SW 1271 (cell line): ENCODE results near the gene PTPRM.

Experiments
- DNase-seq, 2 experiments: peaks; one replicate each; lab custom pipeline; 2025; lab: John Stamatoyannopoulos, UW

The PTPRM gene

DNA sequence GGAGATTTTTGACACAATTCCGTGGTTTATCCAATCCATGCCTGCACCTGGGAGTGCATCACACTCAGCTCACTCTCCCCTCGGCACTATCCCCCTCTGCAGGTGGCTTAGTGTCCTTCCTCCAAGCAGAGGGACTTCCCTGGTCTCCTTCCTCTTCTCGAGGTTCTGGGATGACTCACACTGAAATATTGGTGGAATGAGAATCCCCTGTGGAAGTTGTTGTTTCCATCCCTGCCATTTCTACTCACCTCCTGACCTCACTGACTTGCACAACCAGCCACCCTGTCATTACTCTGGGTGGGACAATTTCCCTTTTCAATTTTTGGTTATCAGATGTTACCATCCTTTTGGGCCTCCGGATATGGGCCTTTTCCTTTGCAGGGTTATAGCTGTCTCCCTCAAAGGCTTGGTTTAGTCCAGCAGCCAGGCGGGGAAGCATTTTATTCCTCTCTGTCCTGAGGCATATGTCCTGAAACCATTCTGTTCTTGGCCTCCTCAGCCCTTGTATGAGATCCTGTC lies 59.9 kb downstream of the PTPRM start:
- peak; percentile 26 to 57 for DNase-seq

DNA sequence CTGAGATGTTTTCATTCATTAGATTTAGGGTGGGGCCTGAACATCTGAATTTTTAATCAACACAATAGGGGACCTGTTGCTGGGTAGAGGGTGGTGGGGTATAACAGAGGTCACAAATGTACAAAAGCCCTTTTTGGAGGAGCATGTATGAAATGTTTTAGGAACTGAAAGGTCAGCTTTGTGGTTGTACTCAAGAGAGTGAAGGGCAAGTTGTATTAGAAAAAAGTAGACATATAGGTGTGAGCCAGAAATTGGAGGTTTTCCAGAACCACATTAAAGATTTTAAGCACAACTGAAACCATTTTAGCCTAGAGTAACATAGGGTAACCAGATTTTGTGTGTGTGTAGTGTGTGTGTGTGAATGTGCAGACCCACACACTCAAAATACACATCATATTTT lies 62.3 kb downstream of the PTPRM start:
- DNase-seq: no peak

DNA sequence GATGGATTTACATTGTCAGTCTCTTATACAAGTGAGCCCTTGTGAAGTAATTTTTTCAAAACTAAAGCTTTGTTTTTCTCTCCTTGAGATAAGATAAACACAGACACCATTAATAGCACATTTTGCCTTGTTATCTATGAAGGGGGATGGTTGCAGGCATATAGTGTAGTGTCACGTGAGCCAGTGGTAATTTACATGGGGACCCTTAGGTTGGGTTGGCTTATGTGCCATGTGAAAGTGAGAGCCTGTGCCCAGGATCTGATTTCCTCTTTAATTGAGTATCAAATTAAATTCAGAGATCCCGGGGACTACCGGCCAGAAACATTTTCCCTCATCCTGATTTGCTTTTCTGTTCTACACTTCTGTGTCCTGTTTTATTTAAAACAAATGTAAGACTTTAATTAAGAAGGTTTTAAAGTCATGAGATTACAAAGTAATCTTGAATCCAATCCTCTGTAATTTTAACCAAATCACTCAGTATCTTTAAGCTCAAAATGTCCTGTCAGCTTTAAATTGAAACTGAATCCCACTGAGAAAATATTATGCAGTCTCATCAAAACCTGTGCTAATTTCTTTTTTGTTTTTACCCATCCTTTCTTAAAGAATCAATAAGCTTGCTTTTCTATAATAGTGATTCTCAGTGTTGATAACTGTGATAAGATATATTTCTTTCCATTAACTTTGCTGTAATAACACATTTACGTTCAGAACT lies 63.8 kb downstream of the PTPRM start:
- no peak for DNase-seq

DNA sequence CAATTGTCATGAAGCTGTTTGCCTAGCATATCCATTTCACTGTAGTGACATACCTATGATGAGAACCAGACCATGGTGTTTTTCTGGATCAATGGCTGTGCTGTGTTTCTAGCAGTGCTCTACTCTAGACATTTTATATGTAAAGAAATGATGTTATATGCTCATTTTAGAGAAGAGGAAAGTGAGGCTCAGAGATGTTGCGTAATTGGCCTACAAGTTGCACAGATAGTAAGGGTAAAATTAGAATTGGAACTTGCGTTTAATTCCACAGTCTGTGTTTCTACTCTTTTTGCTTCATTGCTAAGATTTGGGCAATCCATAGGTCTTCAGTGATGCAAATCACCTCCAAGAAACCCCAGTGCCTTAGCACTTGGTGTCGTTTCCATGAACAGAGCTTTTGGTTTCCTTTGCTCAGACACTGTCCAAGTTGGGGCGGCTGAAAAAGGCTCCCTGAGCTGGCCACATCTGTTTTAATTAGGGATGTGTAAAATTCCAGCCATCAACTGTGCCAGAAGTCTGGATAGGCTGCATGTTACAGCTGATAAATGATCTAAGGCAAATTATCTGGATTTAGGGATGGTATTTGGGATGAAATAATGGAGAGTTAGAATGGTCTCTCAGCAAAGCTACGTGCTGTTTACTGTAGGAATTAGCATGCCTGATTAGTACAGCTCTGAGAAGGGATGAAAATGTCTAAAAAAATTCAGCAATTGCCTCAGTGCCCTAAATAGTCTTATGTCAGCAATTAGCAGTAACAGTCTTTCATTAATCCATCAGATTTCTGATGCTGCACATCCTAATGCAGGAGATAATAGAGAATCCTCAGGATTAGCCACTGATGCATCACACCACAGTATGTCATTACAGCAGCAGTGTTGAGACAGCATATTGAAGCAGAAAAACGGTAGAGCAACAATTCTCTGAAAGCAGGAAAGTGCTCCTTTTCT lies 65.3 kb downstream of the PTPRM start:
- DNase-seq: no peak

DNA sequence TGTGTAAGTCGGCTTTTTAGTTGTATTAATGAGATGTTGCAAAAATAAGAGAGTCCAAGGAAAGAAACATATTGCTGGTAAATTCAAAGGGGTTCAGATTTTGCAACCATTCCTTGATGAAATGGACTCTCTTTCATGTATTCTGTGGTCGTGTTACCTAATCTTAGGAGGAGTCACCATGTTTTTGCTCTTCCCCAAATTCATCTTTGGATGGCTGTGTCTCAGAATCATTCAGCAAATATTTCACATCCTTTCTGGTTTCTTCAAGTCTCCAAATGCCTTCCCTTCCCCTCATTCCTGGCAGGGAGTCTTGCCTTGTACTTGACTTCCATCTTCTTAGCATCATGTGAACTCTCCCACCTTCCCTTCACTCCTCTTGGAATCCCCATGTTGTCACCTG lies 66.1 kb downstream of the PTPRM start:
- no peak for DNase-seq

DNA sequence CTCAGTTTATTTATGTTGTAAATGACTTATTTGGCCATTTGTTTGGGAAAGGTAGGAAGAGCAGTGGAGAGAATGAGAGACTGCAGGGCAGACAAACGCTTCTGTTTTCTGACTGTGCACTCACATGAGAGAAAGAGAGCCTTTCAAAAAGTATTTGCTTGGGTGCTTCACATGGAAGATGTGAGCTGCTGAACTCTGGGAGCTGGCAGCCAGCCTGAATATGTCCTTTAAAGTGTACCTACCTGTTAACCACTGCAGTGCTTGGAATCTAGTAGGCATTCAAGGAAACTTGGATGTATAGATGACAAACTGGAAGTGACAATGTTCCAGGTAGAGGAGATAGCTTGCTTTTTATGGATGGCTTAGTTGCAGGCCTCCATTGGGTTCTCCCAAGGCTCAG lies 68.8 kb downstream of the PTPRM start:
- DNase-seq: no peak

DNA sequence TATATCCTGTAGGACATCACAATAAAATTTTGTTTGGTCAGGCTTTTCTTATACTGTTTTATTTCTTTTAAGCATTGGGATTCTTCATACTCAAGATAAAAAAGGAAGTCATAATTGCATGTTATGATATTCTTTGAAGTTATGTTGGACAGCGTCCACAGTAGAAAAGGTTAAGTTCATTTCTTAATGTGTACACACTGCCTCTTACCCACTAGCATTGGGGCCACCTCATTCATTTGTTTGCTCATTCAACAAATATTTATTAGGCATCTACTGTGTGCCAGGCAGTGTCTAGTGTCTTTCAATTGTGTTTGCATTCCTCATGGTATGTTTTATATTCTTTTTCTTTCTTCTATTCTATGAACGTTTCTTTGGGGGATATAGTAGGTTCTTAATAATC lies 70.2 kb downstream of the PTPRM start:
- DNase-seq: no peak

DNA sequence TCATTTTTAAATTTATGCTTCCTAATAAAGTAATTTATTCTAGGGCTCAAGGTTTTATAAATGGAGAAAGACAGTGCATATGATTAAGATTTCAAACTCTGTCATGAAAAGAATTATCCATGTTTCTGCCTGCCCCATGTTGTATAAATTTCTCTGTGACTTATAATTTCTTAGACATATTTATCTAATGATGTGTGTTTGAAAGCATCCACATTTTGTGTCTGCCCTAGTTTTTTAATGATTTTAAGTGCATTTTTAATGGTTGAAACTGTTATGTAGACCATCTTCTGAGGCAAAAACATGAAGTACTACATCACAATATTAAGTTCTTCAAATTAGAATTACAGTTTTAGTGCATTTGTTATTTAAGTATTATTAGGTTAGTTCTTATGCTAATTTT lies 71.2 kb downstream of the PTPRM start:
- DNase-seq: no peak

DNA sequence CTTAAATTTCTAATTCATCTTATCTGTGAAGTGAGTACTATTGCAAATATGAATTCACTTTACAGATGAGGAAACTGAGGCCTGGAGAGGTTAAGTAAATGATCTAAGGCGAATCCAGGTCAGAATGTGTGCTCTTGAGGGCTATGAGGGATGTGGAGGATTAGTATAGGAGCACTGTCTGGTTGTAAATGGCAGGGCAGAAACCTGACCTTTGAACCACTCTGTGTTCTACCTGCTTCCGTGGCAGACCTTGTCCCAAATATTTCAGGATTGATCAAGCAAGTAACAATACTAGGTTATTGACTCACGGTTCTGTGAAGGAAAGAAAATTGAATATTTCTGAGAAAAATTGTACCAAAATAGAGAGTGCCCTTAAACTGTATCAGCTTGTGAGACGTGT lies 74.7 kb downstream of the PTPRM start:
- no peak for DNase-seq

DNA sequence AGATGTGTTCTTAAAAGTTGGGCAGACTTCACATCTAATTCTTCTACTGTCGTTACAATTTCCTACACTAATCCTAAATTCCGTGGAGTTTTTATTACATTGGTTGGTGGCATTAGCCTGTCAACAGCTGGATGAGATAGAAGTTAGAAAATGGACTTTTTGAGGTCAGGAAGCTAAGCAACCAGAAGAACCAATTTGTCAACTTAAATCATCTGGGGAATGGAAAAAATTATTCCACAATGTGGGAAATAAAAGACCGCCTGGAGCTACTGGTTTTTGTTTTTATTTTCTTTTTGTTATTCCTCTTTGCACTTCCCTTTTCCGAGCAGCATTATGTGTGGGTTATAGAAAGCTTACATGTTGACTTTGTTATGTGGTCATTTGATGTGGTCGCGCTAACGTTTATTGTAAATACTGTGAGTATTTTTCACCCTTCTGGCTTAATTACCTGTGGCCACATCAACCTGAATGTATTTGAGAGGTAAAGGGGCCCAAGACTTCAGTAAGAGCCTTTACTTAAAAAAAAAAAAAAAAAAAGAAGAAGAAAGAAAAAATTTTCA lies 75.3 kb downstream of the PTPRM start:
- no peak for DNase-seq

DNA sequence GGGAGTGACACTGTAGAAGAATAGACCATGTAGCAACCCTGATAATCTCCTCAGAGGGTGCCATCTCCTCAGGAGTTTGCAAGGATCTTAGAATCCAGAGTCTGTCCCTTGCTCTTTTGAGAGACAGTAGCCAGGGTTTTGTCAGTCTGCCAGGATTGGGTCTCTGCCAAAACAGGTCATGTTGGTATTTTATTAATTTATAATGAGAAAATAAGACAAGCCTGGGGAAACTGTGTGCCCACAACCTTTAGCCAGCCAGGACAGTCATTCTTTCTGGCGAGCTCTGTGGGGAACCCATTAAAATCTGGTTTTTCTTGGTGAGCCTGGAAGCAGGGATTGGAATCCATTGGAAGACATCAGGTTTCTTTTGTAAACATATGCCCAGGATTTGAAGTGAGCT lies 78.6 kb downstream of the PTPRM start:
- no peak for DNase-seq

DNA sequence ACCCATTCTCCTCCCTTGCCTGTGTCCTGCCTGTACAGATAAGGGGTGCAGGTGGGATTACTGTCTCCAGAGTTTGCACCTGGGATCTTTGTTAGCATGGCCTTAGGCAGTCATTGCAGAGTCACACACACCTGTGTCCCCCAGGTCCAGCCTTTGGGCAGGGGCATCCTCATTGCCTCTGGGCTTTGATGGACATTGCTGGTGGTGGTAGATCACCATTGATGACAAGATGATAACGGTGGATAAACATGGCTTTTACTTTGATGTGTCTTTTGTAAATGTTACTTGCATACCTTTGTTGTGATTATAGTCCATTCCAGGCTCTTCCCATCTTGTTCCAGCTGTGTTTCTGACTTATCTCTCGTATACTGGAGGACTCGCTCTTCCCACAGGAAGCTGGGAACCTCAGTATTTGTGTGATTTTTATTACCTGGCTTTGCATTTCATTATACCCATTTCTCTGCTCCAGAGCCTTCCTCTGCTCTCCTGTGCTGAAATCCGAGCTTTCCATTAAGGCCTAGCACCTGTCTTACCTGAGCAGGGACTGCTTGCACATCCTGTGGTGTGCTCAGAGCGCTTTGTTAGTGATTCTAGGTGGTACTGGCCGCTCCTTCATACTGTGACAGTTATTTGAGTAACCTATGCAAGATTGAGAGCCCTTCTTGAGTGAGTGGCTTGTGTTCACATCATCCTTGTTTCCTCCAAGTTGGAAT lies 79.2 kb downstream of the PTPRM start:
- no peak for DNase-seq

DNA sequence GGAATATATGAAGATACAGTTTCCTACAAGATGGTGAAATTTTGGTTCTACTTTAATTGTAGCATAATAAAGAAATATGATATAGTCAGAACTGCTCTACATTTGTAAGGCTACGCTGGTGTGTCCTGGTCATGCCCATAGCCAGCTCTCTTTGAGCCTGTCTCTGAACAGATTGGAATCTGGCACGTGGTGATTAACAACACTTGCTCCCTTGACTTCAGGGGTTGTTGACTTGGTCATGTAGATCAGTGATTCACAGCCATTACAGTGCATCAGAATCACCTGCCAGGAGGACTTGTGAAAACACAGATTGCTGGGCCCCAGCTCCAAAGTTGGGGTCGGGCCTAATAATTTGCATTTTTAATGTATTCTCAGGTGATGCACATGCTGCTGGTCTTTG lies 80.4 kb downstream of the PTPRM start:
- DNase-seq: no peak

DNA sequence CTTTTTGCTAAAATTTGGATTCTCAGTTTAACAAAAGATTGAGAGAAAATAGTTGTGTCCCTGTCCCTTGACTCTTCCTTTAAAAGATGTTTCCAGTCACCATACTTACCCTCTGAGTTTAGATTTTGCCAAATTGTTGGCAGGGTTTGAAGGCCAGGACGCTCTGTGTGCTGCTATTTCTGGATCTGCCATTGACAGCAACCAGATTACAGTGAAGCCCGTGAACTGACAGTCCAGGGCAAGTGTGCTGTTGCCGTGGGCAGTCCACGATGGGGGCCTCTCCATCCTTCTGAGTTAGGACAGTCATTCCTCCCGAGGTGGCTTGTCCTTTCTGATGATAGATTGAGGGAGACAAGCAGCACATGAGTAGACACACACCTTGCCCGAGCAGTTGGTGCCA lies 89.9 kb downstream of the PTPRM start:
- no peak for DNase-seq

DNA sequence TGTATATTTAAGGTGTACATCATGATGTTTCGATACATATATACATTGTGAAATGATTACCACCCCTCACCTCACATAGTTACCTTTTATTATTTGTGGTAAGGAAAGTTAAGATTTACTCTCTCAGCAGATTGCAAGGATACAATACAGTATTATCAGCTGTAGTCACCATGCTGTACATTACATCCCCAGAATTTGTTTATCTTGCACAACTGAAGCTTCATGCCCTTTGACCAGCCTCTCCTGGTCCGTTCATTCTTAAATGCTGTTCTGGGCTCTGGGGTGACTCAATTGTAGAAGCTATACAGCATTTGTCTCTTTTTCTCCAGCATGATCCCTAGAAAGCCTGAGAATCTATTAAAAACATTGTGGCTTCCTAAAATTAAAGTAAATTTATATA lies 90.8 kb downstream of the PTPRM start:
- no peak for DNase-seq

DNA sequence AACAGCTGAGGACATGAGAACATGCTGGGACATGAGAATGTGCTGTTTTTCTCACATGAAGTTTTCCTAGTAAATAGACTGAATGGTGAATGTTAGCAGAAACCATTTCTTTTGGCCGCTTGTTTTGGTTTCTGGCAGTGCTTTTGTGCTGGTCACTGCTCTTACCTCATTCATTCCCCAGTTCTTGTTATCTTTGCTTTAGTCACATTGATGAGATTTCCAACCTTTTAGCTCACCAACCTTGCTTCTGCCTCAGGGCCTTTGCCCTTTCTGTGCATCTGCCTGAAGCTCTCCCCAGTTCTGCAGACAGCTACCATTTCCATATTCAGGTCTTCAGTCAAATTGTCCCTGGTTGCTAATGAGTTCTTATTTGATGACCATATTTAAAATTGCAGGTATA lies 91.6 kb downstream of the PTPRM start:
- no peak for DNase-seq

DNA sequence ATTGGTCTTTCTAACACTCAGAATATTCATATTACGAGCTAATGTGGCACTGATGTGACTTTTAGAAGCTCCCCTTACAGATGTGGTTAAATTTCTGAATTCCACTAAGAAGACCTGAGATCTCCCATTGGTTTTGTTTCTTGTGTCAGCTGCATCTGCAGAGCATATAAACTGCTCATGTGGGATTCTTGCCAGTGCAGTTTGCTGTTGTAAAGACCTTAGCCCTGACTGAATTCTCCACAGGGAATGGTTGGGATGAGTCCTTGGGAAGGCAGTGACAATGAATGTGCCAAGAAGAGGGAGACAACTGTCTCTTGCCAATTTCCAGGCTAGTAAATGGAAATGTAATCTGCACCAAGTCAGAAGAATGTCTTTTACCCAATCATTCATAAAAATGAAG lies 94.1 kb downstream of the PTPRM start:
- no peak for DNase-seq

DNA sequence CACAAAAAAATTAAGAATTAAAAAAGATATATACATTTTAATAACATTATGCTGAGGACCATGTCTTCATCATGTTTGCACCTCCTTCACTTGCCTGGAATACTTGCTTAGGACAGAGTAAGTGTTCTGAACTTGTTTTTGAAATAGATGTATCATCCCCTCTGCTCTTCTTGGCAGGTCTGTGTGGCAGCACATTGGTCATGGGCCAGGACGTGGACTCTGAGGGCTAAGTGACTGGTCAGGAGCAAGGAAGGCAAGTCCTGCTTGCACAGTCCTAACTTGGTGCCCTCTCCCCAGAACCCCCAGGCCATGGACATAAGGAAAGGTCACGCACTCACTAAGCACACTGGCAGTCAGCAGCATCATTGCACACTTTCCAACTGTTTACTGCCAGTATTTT lies 95.8 kb downstream of the PTPRM start:
- DNase-seq: no peak

DNA sequence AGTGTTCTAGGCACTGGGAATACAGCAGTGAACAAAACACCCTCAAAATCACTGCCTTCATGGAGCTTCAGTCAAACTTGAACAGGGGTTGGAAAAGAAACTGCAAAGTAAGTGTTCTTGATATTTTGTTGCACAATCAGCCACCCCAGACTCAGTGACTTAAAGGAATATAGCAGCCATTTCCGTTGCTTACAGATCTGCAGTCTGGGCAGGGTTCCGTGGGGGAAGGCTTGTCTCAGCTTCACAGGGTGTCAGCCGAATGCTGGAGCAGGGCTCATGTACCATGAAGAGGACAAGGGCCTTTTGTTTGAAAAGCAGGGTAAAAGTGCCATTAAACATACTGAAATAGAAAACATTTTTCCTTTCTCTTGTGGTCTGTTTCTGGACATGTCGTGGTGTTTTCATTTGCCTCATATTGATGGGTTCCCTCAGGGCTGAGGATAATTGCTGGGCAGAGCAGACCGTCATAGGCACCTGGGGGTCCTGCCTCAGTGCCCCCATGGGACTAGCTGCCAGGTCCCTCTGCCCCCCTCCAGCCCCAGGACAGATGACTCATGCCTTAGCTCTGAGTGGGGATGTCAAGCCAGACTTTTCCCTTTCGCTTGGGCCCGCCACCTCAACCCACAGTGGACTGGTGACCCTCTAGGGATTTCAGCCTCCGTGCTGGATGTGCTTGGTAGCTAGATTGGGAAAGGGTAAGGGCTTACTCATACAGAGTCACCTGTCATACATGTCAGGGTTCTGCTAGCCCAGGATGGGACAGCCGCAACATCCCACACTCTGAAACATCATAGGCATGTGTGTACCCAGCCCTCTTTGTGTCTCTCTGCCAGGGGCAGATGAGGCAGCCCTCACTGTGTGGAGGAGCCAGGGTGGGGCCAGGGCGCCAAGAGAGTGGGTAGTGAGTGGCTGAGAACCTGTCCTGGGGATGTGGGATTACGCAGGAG lies 96.5 kb downstream of the PTPRM start:
- DNase-seq: no peak

DNA sequence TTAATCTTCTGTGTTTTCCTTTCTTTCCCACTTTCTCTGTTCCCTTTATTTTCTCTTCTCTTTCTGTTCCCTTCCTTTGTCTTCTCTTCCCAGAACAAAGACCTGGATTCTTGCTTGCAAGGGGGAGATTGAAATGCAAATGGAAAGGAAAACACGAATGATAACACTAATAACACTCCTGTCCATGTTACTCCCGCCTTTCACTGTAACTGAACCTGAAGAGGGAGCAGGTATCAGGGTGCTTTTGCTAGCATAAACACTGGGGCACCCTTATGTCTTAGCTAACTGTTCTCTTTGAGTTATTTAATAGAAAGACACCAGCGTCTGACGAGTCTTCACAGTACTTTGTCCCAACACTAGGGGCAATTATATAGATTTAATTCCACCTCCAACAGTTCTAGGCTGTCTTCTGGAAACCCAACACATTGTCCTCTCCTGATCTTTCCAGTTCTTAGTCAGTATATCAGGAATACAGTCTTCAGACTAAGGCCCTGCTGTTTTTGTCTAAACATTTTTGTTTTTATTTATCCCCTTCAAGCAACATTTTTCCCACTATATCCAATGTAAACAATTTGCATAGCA lies 99.2 kb downstream of the PTPRM start:
- DNase-seq: no peak

DNA sequence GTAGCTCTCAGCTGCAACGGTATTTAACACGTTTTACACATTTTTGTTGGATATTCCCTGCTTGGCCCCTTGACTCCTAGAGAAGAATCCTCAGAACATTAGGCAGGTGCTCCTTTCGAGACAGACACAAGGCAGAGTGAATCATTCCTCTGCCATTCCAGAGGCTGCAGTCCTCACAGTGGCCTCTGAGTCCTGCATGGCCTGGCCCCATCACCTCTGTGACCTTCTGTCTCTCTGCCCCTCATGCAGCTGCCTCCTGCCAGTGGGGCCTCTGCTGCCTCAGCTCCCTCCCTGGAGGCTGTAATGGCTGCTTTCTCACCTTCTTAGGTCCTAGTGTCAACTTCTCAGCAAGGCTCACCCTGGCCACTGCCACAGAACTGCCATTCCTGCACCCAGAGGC lies 101.3 kb downstream of the PTPRM start:
- DNase-seq: no peak
